Activated CD8-positive, alpha-beta memory T cell treated with anti-CD3 and anti-CD28 coated beads, Interleukin-2, amount 10 ng/mL, durations not matched to agents 7 days and 5 days (primary cell): Measurements from ENCODE around the gene SKI. TPM values are rescaled to one million over a fixed set of nuclear protein-coding genes. Genes with fewer than 3 reads are reported as not detected.
A peak's percentile ranks its signal among the peaks of the same experiment; 100 is the strongest.

Experiments used
- ATAC-seq: fragments of 150-1000 bp; cut with Tn5 transposase; one replicate; pipeline ENCODE4 v1.10.0; 2021; ENCODE audit warnings: moderate library complexity
- CTCF ChIA-PET: fragments of 350-600 bp; sonication (Branson Sonifier 250); formaldehyde crosslinking; loops from one replicate; lab custom pipeline; 2021; ENCODE audit warnings: antibody characterized with exemption; lab: Charles Lee
- DNase-seq: peaks from one replicate; pipeline ENCODE4 v3.0.0-alpha.2; 2020
- H3K27ac Mint-ChIP-seq: one replicate; pipeline ENCODE4 v1.8.0; 2021; ENCODE audit warnings: mild to moderate bottlenecking, mixed read lengths
- H3K27me3 Mint-ChIP-seq: one replicate; pipeline ENCODE4 v1.8.0; 2021; ENCODE audit warnings: mixed read lengths
- H3K36me3 Mint-ChIP-seq: one replicate; pipeline ENCODE4 v1.8.0; 2021; ENCODE audit warnings: mild to moderate bottlenecking, mixed read lengths
- H3K4me1 Mint-ChIP-seq: one replicate; pipeline ENCODE4 v1.8.0; 2021; ENCODE audit warnings: mixed read lengths
- H3K4me3 Mint-ChIP-seq: one replicate; pipeline ENCODE4 v1.8.0; 2021; ENCODE audit warnings: mild to moderate bottlenecking, moderate library complexity, mixed read lengths
- H3K9me3 Mint-ChIP-seq: one replicate; pipeline ENCODE4 v1.8.0; 2022; ENCODE audit warnings: low read depth, mixed read lengths
- total RNA-seq, 2 experiments: library from RNA; stranded (reverse); gene quantifications; one replicate each; pipeline ENCODE4 v1.2.3, GENCODE V29; 2021

Gene SKI
- total RNA-seq, 2 experiments from 2014 or later = 35.0 to 42.9 TPM

DNA sequence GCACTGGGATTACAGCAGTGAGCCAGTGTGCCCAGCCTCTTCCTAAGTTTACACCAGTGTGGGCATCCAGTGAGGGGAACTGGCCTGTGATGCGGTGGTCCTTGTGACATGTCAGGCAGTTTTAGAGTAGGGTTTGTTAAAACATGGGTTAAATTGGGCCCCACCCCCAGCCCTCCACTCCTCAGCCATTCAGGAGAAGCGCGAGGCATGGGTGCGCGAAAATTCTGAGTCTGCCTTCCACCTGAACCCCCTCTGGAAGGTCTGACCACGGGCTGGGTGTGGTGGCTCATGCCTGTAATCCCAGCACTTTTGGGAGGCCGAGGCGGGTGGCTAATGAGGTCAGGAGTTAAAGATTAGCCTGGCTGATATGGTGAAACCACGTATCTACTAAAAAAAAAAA, 51.7 kb downstream of the SKI start:
- CTCF ChIA-PET = no interaction called here
- Mint-ChIP-seq H3K36me3 (peaks cover 8% of the 10 kb centered on the region), H3K4me1 (peaks cover 4% of the 10 kb centered on the region), H3K27ac (no peak overlapping the region), H3K4me3 (no peak overlapping the region), H3K9me3 (no peaks in the 10 kb centered on the region), H3K27me3 (no peaks in the 10 kb centered on the region)
- no peak for ATAC-seq
- DNase-seq = no peak

DNA sequence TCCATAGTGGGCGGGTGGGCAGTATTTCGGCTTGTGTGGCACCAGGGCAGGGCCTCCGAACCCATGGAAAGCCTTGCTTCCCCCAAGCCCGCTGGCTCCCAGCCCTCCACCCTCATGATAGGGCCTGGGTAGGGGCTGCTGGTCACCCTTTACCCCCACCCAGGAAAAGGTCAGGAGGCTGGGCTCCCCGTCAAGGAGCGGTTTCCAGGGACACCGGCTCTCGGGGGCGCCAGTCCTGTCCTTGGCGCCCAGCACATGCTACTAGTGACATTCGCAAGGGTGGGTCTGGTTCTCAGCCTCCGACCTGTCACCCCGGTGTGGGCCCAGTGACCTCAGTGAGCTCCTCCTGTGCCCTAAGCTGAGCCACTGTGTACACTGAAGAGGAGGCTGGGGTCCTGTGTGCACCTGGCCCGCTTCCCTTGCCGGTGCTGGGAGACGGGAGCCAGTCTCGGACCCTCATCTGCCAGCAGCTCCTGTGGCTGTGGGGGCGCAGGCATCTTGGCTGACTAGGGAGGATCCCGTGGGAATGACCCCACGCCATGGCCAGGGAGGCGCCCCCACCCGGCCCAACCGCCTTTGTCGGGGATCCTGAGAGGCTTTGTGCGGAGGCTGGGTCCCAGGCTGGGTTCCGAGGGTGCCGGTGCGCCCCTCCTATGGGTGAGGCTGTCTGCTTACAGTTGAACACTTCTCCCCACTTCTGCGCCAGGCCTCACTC, 54.6 kb downstream of the SKI start:
- H3K27ac Mint-ChIP-seq = no peak overlapping the region
- H3K4me1 Mint-ChIP-seq = peaks cover 2% of the 10 kb centered on the region
- no peak for DNase-seq
- no peaks in the 10 kb centered on the region for H3K27me3 Mint-ChIP-seq
- no peak overlapping the region for H3K4me3 Mint-ChIP-seq
- no peak for ATAC-seq
- H3K36me3 Mint-ChIP-seq = peaks cover 3% of the 10 kb centered on the region
- CTCF ChIA-PET = no interaction called here
- H3K9me3 Mint-ChIP-seq = no peaks in the 10 kb centered on the region

DNA sequence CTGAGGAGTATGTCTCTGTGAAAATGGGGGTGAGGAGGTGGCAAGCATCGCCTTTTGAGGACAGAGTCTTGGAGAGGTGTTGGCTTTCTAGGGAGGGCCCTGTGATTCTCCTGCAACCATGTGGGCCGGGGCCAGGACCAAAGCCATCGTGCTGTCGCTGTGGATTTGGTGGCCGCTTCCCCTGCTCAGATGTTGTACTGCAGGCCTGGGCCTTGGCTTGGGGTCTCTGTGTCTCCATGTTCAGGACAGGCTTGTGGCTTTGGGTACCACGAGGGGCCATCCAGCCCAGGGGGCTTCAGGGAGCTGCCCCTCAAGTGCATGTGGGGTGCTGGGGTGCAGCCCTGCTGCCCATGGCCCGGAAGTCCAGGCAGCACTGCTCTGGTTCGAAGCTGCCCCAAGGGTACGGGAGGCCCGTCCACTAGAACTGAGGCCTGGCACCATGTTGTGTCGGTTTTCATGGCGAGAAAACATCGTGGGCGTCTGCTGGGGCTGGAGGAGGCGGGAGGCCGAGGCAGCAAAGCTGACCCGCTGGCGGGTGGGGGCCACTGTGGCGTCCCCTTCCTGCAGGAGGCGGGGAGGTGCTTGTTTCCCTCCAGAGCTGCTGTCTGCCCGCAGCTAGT, 55.4 kb downstream of the SKI start:
- ATAC-seq (no peak), DNase-seq (no peak)
- no peak overlapping the region for H3K27ac Mint-ChIP-seq
- no peaks in the 10 kb centered on the region for H3K9me3 Mint-ChIP-seq
- H3K4me1 Mint-ChIP-seq = peaks cover 9% of the 10 kb centered on the region
- H3K4me3 Mint-ChIP-seq = no peak overlapping the region
- H3K36me3 Mint-ChIP-seq = peaks cover 2% of the 10 kb centered on the region
- no peaks in the 10 kb centered on the region for H3K27me3 Mint-ChIP-seq
- CTCF ChIA-PET = no interaction called here

DNA sequence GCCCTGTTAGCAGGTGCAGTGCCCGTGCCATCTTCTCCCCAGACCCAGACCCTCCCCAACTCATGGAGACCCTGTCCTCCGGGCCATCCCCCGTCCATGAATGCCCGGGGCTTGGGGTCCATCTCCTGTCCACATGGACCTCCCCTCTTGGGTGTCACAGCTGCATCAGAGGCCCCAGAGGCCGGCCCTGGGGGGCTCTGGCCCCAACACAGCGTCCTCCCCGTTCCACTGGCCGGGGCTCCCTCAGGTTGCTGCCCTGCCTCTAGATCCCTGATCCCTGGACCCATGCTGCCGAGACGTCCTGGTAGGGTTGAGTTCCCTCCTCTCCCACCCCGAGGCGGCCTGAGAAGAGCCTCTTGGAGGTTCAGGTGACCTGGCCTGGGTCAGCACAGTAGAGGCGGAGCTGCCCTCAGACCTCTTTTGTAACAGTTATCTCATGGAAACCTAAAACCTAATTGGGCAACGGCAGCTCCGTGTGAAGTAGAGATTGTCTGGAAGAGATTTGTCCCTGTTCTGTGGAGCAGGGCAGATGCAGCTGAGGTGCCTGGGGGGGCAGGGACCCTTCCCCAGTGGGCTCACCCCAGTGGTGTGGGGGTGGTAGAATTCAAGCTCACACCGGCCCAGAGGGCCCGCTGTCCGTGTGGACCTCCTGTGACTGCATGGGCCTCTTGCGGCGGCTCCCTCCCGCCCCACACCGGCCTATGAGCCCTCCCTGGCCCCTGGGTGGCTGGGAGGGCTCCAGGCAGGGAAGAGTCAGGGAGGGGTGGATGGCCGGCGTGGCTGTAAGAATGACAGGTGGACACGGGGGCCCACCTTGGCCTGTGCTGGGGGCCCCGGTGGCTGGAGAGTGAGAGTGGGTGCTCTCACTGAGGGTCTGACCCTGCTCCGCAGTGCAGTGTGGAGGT, 56.1 kb downstream of the SKI start:
- Mint-ChIP-seq H3K9me3 (no peaks in the 10 kb centered on the region), H3K36me3 (peaks cover 2% of the 10 kb centered on the region), H3K27ac (no peak overlapping the region), H3K4me1 (peaks cover 17% of the 10 kb centered on the region), H3K4me3 (no peak overlapping the region), H3K27me3 (no peaks in the 10 kb centered on the region)
- DNase-seq (no peak), ATAC-seq (no peak)
- CTCF ChIA-PET = no interaction called here

DNA sequence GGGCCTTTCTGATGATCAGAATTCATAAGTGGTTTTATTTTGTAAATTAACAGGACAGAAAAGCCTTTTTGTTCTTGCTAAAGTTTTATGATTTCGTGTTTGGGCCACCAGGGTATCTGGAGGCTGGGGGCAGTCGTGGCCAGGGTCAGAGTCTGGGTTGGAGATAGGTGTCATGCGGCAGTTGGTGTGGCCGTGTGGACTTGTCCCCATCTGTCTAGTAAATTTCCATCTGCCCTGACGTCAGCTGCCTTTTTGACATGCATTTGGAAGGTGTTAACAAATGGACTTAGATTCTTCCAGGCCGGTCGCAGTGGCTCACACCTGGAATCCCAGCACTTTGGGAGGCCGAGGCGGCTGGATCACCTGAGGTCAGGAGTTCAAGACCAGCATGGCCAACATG, 56.8 kb downstream of the SKI start:
- Mint-ChIP-seq H3K27me3 (no peaks in the 10 kb centered on the region), H3K4me1 (peaks cover 23% of the 10 kb centered on the region), H3K36me3 (peaks cover 2% of the 10 kb centered on the region), H3K4me3 (no peak overlapping the region), H3K27ac (no peak overlapping the region), H3K9me3 (no peaks in the 10 kb centered on the region)
- CTCF ChIA-PET = interaction anchor here (1.3 kb wide), 1 partner anchor 107 kb away, joined by 3 read pairs; the partner anchor contains the start of genes MORN1 and RER1
- ATAC-seq (no peak), DNase-seq (no peak)

- Mint-ChIP-seq H3K4me1 (peaks cover 43% of the 10 kb centered on the region), H3K4me3 (no peak overlapping the region), H3K27ac (no peak overlapping the region), H3K9me3 (no peaks in the 10 kb centered on the region), H3K27me3 (no peaks in the 10 kb centered on the region), H3K36me3 (no peaks in the 10 kb centered on the region)
- no peak for ATAC-seq
- no peak for DNase-seq
- CTCF ChIA-PET = interaction anchor here (0.7 kb wide), 1 partner anchor 23 kb away, joined by 3 read pairs; no protein-coding TSS in a partner anchor
Observed at GRCh38 chr1:2286923-2287322, 58.8 kb downstream of the SKI start.

GRCh38 chr1:2287649-2288048, 59.5 kb downstream of the SKI start:
- Mint-ChIP-seq H3K4me3 (no peak overlapping the region), H3K9me3 (no peaks in the 10 kb centered on the region), H3K4me1 (peaks cover 49% of the 10 kb centered on the region), H3K27me3 (no peaks in the 10 kb centered on the region), H3K27ac (no peak overlapping the region), H3K36me3 (no peaks in the 10 kb centered on the region)
- no peak for DNase-seq
- CTCF ChIA-PET = interaction anchor here (0.7 to 1.8 kb wide), 3 partner anchors 22 to 94 kb away, joined by 3 to 5 read pairs (median 3); no protein-coding TSS in a partner anchor
- no peak for ATAC-seq

GRCh38 chr1:2288311-2288710, 60.2 kb downstream of the SKI start:
- H3K4me3 Mint-ChIP-seq = no peak overlapping the region
- H3K36me3 Mint-ChIP-seq = no peaks in the 10 kb centered on the region
- H3K9me3 Mint-ChIP-seq = no peaks in the 10 kb centered on the region
- ATAC-seq (no peak), DNase-seq (no peak)
- CTCF ChIA-PET = interaction anchor here (0.8 to 1.8 kb wide), 3 partner anchors 30 to 93 kb away, joined by 3 to 5 read pairs (median 3); no protein-coding TSS in a partner anchor
- H3K4me1 Mint-ChIP-seq = peaks cover 51% of the 10 kb centered on the region
- no peaks in the 10 kb centered on the region for H3K27me3 Mint-ChIP-seq
- H3K27ac Mint-ChIP-seq = no peak overlapping the region

- CTCF ChIA-PET = interaction anchor here (1.0 to 2.0 kb wide), 4 partner anchors 50 to 92 kb away, joined by 3 to 8 read pairs (median 4); no protein-coding TSS in a partner anchor
- H3K27ac Mint-ChIP-seq = peak overlapping the region; percentile 22
- H3K36me3 Mint-ChIP-seq = no peaks in the 10 kb centered on the region
- no peak overlapping the region for H3K4me3 Mint-ChIP-seq
- no peaks in the 10 kb centered on the region for H3K27me3 Mint-ChIP-seq
- DNase-seq (no peak), ATAC-seq (no peak)
- H3K4me1 Mint-ChIP-seq = peaks cover 56% of the 10 kb centered on the region
- no peaks in the 10 kb centered on the region for H3K9me3 Mint-ChIP-seq
Observed at GRCh38 chr1:2288816-2289536, 60.9 kb downstream of the SKI start.

DNA sequence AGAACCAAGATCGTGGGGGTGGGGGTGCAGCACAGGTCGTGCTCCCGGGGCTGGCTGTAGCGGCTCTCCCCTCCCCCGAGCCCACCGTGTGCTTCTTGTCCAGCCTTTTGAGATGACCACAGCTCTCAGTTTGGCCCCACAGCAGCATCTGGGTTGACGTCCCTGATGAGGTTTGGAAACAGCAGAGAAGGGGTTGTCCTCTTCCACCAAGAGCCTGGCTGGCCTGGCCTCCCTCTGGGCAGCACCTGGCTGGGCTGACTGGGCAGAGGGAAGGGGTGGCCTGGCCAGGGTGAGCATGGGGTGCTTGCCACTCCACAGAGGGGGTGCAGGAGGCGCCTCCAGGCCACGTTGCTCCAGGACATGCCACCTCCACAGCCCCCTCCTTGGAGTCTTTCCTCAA, 61.5 kb downstream of the SKI start:
- Mint-ChIP-seq H3K4me1 (peaks cover 61% of the 10 kb centered on the region), H3K27me3 (no peaks in the 10 kb centered on the region), H3K27ac (peak overlapping the region; percentile 89), H3K4me3 (peak overlapping the region; percentile 69), H3K36me3 (no peaks in the 10 kb centered on the region), H3K9me3 (no peaks in the 10 kb centered on the region)
- ATAC-seq (no peak), DNase-seq (no peak)
- CTCF ChIA-PET = interaction anchor here (1.0 to 2.0 kb wide), 5 partner anchors 34 to 92 kb away, joined by 3 to 8 read pairs (median 5); no protein-coding TSS in a partner anchor

DNA sequence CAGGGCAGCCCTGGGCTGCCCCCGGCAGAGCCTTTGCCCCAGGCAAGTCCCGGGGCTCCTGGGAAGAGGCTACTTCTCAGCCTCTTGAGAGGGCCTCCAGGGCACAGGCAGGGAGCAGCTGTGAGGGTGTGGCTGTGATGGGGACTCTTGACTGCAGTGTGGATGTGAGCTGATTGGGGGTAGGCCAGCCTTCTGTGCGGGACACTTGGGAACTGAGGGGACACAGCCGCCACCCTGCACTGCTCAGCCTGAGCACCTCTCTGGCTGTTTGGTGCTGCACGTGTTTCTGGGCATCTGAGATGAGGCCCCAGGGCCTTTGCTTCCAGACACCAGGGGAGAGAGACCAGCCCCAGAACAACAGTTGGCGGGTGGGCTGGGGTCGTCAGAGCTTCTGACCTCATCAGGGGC, 62.1 kb downstream of the SKI start:
- Mint-ChIP-seq H3K4me1 (peaks cover 64% of the 10 kb centered on the region), H3K4me3 (peak overlapping the region; percentile 69), H3K36me3 (no peaks in the 10 kb centered on the region), H3K27ac (peak overlapping the region; percentile 89), H3K9me3 (no peaks in the 10 kb centered on the region), H3K27me3 (no peaks in the 10 kb centered on the region)
- ATAC-seq (peak; percentile 57), DNase-seq (no peak)
- CTCF ChIA-PET = interaction anchor here (1.4 to 2.6 kb wide), 5 partner anchors 10 to 95 kb away, joined by 6 to 20 read pairs (median 8); partner anchors contain the start of gene FAAP20

DNA sequence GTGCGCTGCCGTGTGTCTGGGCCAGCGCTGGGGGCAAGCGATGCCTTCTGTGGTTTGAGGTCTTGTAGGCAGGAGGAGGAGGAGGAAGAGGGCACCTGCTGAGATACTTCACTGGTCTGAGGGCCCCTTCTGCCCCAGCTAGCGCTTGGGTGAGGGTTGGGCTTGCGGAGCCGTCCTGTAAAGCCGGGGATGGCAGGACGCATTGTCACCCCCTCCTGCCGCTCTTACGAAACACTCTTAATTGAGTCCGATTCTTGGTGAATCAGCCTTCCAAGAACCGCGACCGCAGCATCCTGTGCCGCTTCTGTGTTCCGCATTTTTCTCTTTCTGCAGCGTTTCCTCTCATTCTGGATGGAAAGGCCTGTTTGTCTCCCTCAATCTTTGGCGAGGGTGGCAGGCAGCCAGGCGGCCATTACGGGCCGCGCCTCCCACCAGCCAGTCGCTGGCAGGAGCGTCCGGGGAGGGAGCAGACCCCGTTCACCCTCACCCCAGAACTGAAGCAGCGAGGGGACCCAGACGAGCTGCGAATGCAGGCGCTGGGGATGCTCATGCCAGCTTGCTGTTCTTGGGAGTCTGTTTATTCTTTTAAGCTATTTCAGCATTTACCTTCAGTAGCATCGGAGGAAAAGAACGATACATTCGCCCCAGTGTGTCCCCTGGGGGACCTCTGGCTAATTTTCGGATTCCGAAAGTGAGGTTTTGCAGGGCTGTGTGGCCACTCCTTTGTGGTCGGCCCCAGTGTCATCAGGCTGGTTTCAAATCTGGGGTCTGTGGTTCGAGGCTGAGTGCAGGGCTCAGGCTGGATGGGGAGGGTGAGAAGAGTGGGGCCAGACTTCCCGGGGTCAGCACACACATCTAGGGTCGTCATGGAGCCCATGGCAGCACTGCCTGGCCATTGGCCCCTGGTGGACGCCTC, 62.7 kb downstream of the SKI start:
- DNase-seq (peak; percentile 93), ATAC-seq (peak; percentile 83)
- H3K27ac Mint-ChIP-seq = peak overlapping the region; percentile 89
- H3K27me3 Mint-ChIP-seq = no peaks in the 10 kb centered on the region
- CTCF ChIA-PET = interaction anchor here (1.1 to 2.6 kb wide), 8 partner anchors 10 to 125 kb away, joined by 3 to 20 read pairs (median 6); partner anchors contain the start of gene FAAP20
- H3K36me3 Mint-ChIP-seq = no peaks in the 10 kb centered on the region
- peak overlapping the region; percentile 69 for H3K4me3 Mint-ChIP-seq
- H3K4me1 Mint-ChIP-seq = peaks cover 71% of the 10 kb centered on the region
- H3K9me3 Mint-ChIP-seq = no peaks in the 10 kb centered on the region
